HG02852 (cell line): ENCODE data around the gene CMTM8.

Experiments
- ATAC-seq: cut with Tn5 transposase; IDR thresholded peaks from one replicate; pipeline ENCODE4 v1.9.1; 2021; ENCODE audit warnings: mild to moderate bottlenecking, moderate library complexity; ENCODE audit not compliant: unreplicated experiment

CMTM8 gene

GRCh38 chr3:32305361-32305876 is 66.9 kb downstream of the CMTM8 start:
- no peak for ATAC-seq

GRCh38 chr3:32306072-32306471 is 67.6 kb downstream of the CMTM8 start:
- ATAC-seq = no peak

GRCh38 chr3:32307591-32307990 is 69.1 kb downstream of the CMTM8 start:
- ATAC-seq = no peak

- no peak for ATAC-seq
These were observed 69.9 kb downstream of the CMTM8 start for GRCh38 chr3:32308378-32308777.

GRCh38 chr3:32309654-32310242 is 71.3 kb downstream of the CMTM8 start:
- peak; percentile 69 for ATAC-seq

GRCh38 chr3:32310336-32310735 is 71.9 kb downstream of the CMTM8 start:
- no peak for ATAC-seq

GRCh38 chr3:32310918-32311839 is 72.7 kb downstream of the CMTM8 start:
- no peak for ATAC-seq

- ATAC-seq = no peak
These were observed 73.8 kb downstream of the CMTM8 start for GRCh38 chr3:32312251-32312650.

- no peak for ATAC-seq
These were observed 74.7 kb downstream of the CMTM8 start for GRCh38 chr3:32313169-32313568.

GRCh38 chr3:32313723-32314473 is 75.4 kb downstream of the CMTM8 start:
- ATAC-seq = no peak

- ATAC-seq = no peak
These were observed 77.0 kb downstream of the CMTM8 start for GRCh38 chr3:32315441-32315840.

GRCh38 chr3:32316319-32316718 is 77.8 kb downstream of the CMTM8 start:
- no peak for ATAC-seq

- no peak for ATAC-seq
These were observed 78.5 kb downstream of the CMTM8 start for GRCh38 chr3:32316976-32317375.

- ATAC-seq = no peak
These were observed 81.1 kb downstream of the CMTM8 start for GRCh38 chr3:32319607-32320006.

- no peak for ATAC-seq
These were observed 81.6 kb downstream of the CMTM8 start for GRCh38 chr3:32320080-32320479.

- no peak for ATAC-seq
These were observed 82.8 kb downstream of the CMTM8 start for GRCh38 chr3:32321095-32321790.

- ATAC-seq = no peak
These were observed 83.8 kb downstream of the CMTM8 start for GRCh38 chr3:32322311-32322710.

GRCh38 chr3:32323604-32324003 is 85.1 kb downstream of the CMTM8 start:
- ATAC-seq = no peak

GRCh38 chr3:32325201-32325600 is 86.7 kb downstream of the CMTM8 start:
- ATAC-seq = no peak

GRCh38 chr3:32325927-32326326 is 87.4 kb downstream of the CMTM8 start:
- no peak for ATAC-seq

GRCh38 chr3:32326795-32327194 is 88.3 kb downstream of the CMTM8 start:
- no peak for ATAC-seq
